IPS DF 6.9 (cell line): ENCODE measurements around the gene SLITRK2.

Experiments used
- DNase-seq: peaks from one replicate; pipeline ENCODE4 v3.0.0-alpha.2; 2013; ENCODE audit warnings: low read depth, low spot score
- H3K27ac ChIP-seq: one replicate; pipeline ENCODE4 v1.5.1; 2013; ENCODE audit warnings: low read length, control low read depth
- H3K27me3 ChIP-seq: 2 replicates; pipeline ENCODE4 v1.6.1; 2013; ENCODE audit warnings: mild to moderate bottlenecking, low read length; ENCODE audit not compliant: control insufficient read depth, insufficient read depth
- H3K36me3 ChIP-seq: 2 replicates; pipeline ENCODE4 v1.6.1; 2013; ENCODE audit warnings: low read length; ENCODE audit not compliant: control insufficient read depth, insufficient read depth
- H3K4me1 ChIP-seq: 2 replicates; pipeline ENCODE4 v1.6.1; 2013; ENCODE audit warnings: low read length; ENCODE audit not compliant: control insufficient read depth, insufficient read depth
- H3K4me3 ChIP-seq: 2 replicates; pipeline ENCODE4 v1.5.1; 2013; ENCODE audit warnings: mild to moderate bottlenecking, low read length
- H3K9me3 ChIP-seq: 2 replicates; pipeline ENCODE4 v1.6.1; 2013; ENCODE audit warnings: low read length, inconsistent platforms; ENCODE audit not compliant: control insufficient read depth, insufficient read depth
- WGBS: extraction: QIAGEN DNeasy Blood & Tissue Kit; methylation state at CpG from one replicate; pipeline ENCODE4 v1.1.7; 2013; ENCODE audit warnings: mixed read lengths, missing lambda C conversion rate; ENCODE audit not compliant: insufficient read length, insufficient coverage; 5-methylcytosine and 5-hydroxymethylcytosine counted together

SLITRK2 gene

GRCh38 chrX:145821898-145822571, 4.4 kb downstream of the SLITRK2 start:
- Histone ChIP-seq H3K4me3 (no peak overlapping the region), H3K36me3 (no peaks in the 10 kb centered on the region), H3K27ac (no peak overlapping the region), H3K4me1 (no peaks in the 10 kb centered on the region), H3K27me3 (no peaks in the 10 kb centered on the region), H3K9me3 (no peaks in the 10 kb centered on the region; the same call in 1 of the 2 replicates)
- no peak for DNase-seq
- no CpG with 5 or more reads among the region's 33 CpGs for WGBS

- Histone ChIP-seq H3K27ac (no peak overlapping the region), H3K9me3 (no peaks in the 10 kb centered on the region; the same call in 1 of the 2 replicates), H3K4me1 (no peaks in the 10 kb centered on the region), H3K4me3 (no peak overlapping the region), H3K27me3 (no peaks in the 10 kb centered on the region), H3K36me3 (no peaks in the 10 kb centered on the region)
- WGBS = no CpG with 5 or more reads among the region's 7 CpGs
- no peak for DNase-seq
Measured at GRCh38 chrX:145823132-145823531, 5.5 kb downstream of the SLITRK2 start.

GRCh38 chrX:145825896-145826295, 8.3 kb downstream of the SLITRK2 start:
- DNase-seq = no peak
- no CpG with 5 or more reads among the region's 4 CpGs for WGBS

GRCh38 chrX:145826466-145826865, 8.8 kb downstream of the SLITRK2 start:
- H3K4me1 ChIP-seq = no peaks in the 10 kb centered on the region
- no peak overlapping the region for H3K4me3 ChIP-seq
- H3K27ac ChIP-seq = no peak overlapping the region
- no peaks in the 10 kb centered on the region for H3K27me3 ChIP-seq
- no peaks in the 10 kb centered on the region; the same call in 1 of the 2 replicates for H3K9me3 ChIP-seq
- WGBS = no CpG with 5 or more reads among the region's 4 CpGs
- H3K36me3 ChIP-seq = no peaks in the 10 kb centered on the region
- no peak for DNase-seq

More at GRCh38 chrX:145825896-145826295, 8.3 kb downstream of the SLITRK2 start:
- Histone ChIP-seq H3K4me3 (no peak overlapping the region), H3K9me3 (no peaks in the 10 kb centered on the region; the same call in 1 of the 2 replicates), H3K27ac (no peak overlapping the region), H3K27me3 (no peaks in the 10 kb centered on the region), H3K36me3 (no peaks in the 10 kb centered on the region), H3K4me1 (no peaks in the 10 kb centered on the region)

- DNase-seq = no peak
- no peaks in the 10 kb centered on the region for H3K4me1 ChIP-seq
- H3K27me3 ChIP-seq = no peaks in the 10 kb centered on the region
- H3K9me3 ChIP-seq = no peaks in the 10 kb centered on the region; the same call in 1 of the 2 replicates
- H3K4me3 ChIP-seq = no peak overlapping the region
- no peaks in the 10 kb centered on the region for H3K36me3 ChIP-seq
- no peak overlapping the region for H3K27ac ChIP-seq
- no CpG with 5 or more reads among the region's 5 CpGs for WGBS
Measured at GRCh38 chrX:145832796-145833195, 15.2 kb downstream of the SLITRK2 start.

GRCh38 chrX:145840531-145840930, 22.9 kb downstream of the SLITRK2 start:
- DNase-seq = no peak
- no peaks in the 10 kb centered on the region for H3K4me1 ChIP-seq
- H3K9me3 ChIP-seq = no peaks in the 10 kb centered on the region
- no peaks in the 10 kb centered on the region for H3K27me3 ChIP-seq
- H3K27ac ChIP-seq = no peak overlapping the region
- WGBS = no CpG with 5 or more reads among the region's 9 CpGs
- no peak overlapping the region for H3K4me3 ChIP-seq
- no peaks in the 10 kb centered on the region for H3K36me3 ChIP-seq

GRCh38 chrX:145843146-145843904, 25.7 kb downstream of the SLITRK2 start:
- no peaks in the 10 kb centered on the region for H3K36me3 ChIP-seq
- no peaks in the 10 kb centered on the region for H3K4me1 ChIP-seq
- H3K27ac ChIP-seq = no peak overlapping the region
- no peak for DNase-seq
- no peaks in the 10 kb centered on the region for H3K27me3 ChIP-seq
- H3K4me3 ChIP-seq = no peak overlapping the region
- no CpG with 5 or more reads among the region's 7 CpGs for WGBS
- no peaks in the 10 kb centered on the region for H3K9me3 ChIP-seq

GRCh38 chrX:145844886-145845285, 27.3 kb downstream of the SLITRK2 start:
- no peak overlapping the region for H3K4me3 ChIP-seq
- DNase-seq = no peak

GRCh38 chrX:145848448-145848847, 30.8 kb downstream of the SLITRK2 start:
- H3K27me3 ChIP-seq = no peaks in the 10 kb centered on the region
- no peaks in the 10 kb centered on the region; the same call in 1 of the 2 replicates for H3K9me3 ChIP-seq
- no CpG with 5 or more reads among the region's 2 CpGs for WGBS
- H3K4me3 ChIP-seq = no peak overlapping the region
- DNase-seq = no peak
- no peaks in the 10 kb centered on the region for H3K36me3 ChIP-seq
- no peaks in the 10 kb centered on the region for H3K4me1 ChIP-seq
- no peak overlapping the region for H3K27ac ChIP-seq

More at GRCh38 chrX:145844886-145845285, 27.3 kb downstream of the SLITRK2 start:
- Histone ChIP-seq H3K27me3 (no peaks in the 10 kb centered on the region), H3K9me3 (no peaks in the 10 kb centered on the region; the same call in 1 of the 2 replicates), H3K27ac (no peak overlapping the region), H3K36me3 (no peaks in the 10 kb centered on the region), H3K4me1 (no peaks in the 10 kb centered on the region)
- WGBS = no CpG with 5 or more reads among the region's 7 CpGs

GRCh38 chrX:145848857-145849256, 31.2 kb downstream of the SLITRK2 start:
- DNase-seq = no peak
- Histone ChIP-seq H3K27ac (no peak overlapping the region), H3K9me3 (no peaks in the 10 kb centered on the region; the same call in 1 of the 2 replicates), H3K4me3 (no peak overlapping the region), H3K27me3 (no peaks in the 10 kb centered on the region), H3K36me3 (no peaks in the 10 kb centered on the region), H3K4me1 (no peaks in the 10 kb centered on the region)
- WGBS = no CpG with 5 or more reads among the region's 11 CpGs
